BJ (cell line): Measurements from ENCODE around the gene ASS1. TPM values are rescaled to one million over a fixed set of nuclear protein-coding genes. Genes with fewer than 3 reads are reported as not detected.

ENCODE experiments used
- CTCF ChIA-PET: fragments of 350-600 bp; formaldehyde crosslinking; extraction: SDS; loops from one replicate; lab custom pipeline; 2021; ENCODE audit warnings: antibody characterized with exemption, inconsistent platforms; lab: Yijun Ruan, JAX
- POLR2A ChIA-PET: fragments of 300-600 bp; sonication (Branson Sonifier 250); formaldehyde crosslinking; extraction: SDS; loops from one replicate; lab custom pipeline; 2021; ENCODE audit warnings: antibody characterized with exemption; lab: Charles Lee
- DNase-seq: peaks from one replicate; pipeline ENCODE4 v3.0.0-alpha.2; 2011; ENCODE audit warnings: low read depth
- H3K27me3 ChIP-seq: 2 replicates; pipeline ENCODE4 v1.6.0; 2011; ENCODE audit warnings: low read length; ENCODE audit not compliant: control insufficient read depth, insufficient read depth
- H3K36me3 ChIP-seq: 2 replicates; pipeline ENCODE4 v1.5.1; 2011; ENCODE audit warnings: low read length; ENCODE audit not compliant: control insufficient read depth, insufficient read depth
- H3K4me3 ChIP-seq: 2 replicates; pipeline ENCODE4 v1.5.1; 2011; ENCODE audit warnings: low read depth, mild to moderate bottlenecking, control low read depth, low read length
- CTCF ChIP-seq: IDR thresholded peaks from 2 replicates; pipeline ENCODE4 v1.5.1; 2011; ENCODE audit warnings: low read depth, mild to moderate bottlenecking, control low read depth, inconsistent platforms, low read length, moderate library complexity; ENCODE audit not compliant: insufficient read depth
- polyA plus RNA-seq: library from polyadenylated mRNA; depleted of rRNA; stranded (reverse); fragments of >200 nt; gene quantifications from 2 replicates; pipeline ENCODE4 v1.2.3, GENCODE V29; 2011

The ASS1 gene
- polyA plus RNA-seq, 1 experiment: 1,223 TPM

DNA sequence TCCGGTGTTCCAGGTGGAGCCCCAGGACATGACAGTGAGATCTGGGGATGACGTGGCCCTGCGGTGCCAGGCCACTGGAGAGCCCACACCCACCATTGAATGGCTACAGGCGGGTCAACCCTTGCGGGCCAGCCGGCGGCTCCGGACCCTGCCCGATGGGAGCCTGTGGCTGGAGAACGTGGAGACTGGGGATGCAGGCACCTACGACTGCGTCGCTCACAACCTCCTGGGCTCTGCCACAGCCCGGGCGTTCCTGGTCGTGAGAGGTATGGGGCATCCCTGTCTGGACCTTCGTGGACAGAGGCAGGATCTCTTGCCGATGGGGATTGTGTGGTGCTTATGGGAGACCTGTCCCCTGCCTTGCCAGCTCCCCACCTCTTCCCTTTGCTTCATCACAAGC is 26.0 kb upstream of the ASS1 start:
- DNase-seq: no peak
- TF ChIP-seq CTCF: no peak
- Histone ChIP-seq H3K36me3 (no peaks in the 10 kb centered on the region), H3K4me3 (no peak overlapping the region), H3K27me3 (peaks cover 6% of the 10 kb centered on the region)
- ChIA-PET POLR2A (no interaction called here), CTCF (interaction anchor here (1.0 kb wide), 1 partner anchor 8 kb away, joined by 3 read pairs; no protein-coding TSS in a partner anchor)

DNA sequence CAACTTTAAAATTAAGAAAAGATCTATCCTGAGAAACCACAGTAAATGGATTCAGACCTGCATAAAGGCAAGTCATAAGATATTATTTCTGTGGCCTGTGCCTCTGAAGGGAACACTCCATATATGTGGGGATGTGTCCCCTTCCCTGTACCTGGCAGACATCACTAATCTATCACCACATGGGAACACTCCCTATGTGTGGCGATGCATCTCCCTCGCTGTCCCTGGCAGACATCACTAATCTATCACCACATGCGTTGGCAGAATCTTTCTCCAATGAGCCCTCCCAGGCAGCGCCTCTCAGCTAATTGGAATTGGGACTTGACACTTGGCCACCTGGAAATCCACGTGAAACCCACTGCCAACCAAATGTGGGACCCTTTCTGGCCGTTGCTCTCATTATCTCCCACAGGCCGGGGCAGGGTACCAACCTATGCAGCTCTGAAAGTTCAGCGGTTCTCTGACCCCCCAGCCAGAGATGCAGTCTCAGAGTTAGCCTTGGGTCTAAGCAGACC is 25.2 kb upstream of the ASS1 start:
- no peak overlapping the region for H3K4me3 ChIP-seq
- no peak for DNase-seq
- H3K27me3 ChIP-seq: peaks cover 6% of the 10 kb centered on the region
- H3K36me3 ChIP-seq: no peaks in the 10 kb centered on the region
- no peak for TF ChIP-seq CTCF
- CTCF ChIA-PET: interaction anchor here (1.0 kb wide), 1 partner anchor 8 kb away, joined by 3 read pairs; no protein-coding TSS in a partner anchor
- POLR2A ChIA-PET: no interaction called here

GRCh38 chr9:130421154-130421801 is 23.5 kb upstream of the ASS1 start:
- Histone ChIP-seq H3K27me3 (peaks cover 6% of the 10 kb centered on the region), H3K36me3 (no peaks in the 10 kb centered on the region), H3K4me3 (no peak overlapping the region)
- DNase-seq: no peak
- TF ChIP-seq CTCF: no peak
- ChIA-PET CTCF (interaction anchor here (1.3 kb wide), 1 partner anchor 11 kb away, joined by 6 read pairs; no protein-coding TSS in a partner anchor), POLR2A (no interaction called here)

DNA sequence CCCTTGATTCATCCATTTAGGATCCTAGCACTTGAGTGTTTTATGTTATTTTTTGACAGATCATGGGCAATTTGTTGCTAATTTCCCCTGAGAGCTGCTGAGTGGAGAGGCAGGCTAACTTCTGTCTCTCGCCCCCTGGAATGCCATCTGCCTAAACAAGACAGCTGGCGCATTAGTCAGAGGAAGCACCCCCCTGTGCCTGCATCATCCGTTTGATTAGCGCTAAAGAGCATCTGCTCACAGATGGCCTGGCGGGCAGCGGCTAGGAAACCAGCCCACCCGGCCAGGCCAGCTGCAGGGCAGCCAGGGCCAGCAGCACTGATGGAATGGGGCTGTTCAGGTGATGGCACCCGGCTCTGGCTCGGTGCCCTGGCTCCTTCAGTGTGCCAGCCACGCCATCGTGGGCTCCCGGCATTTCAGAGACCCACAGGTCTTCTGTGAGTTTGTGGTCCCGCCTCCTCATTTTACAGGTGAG is 22.9 kb upstream of the ASS1 start:
- Histone ChIP-seq H3K4me3 (no peak overlapping the region), H3K36me3 (no peaks in the 10 kb centered on the region), H3K27me3 (peaks cover 6% of the 10 kb centered on the region)
- CTCF ChIA-PET: interaction anchor here (1.3 kb wide), 1 partner anchor 10 kb away, joined by 6 read pairs; no protein-coding TSS in a partner anchor
- TF ChIP-seq CTCF: no peak
- no peak for DNase-seq
- POLR2A ChIA-PET: no interaction called here

DNA sequence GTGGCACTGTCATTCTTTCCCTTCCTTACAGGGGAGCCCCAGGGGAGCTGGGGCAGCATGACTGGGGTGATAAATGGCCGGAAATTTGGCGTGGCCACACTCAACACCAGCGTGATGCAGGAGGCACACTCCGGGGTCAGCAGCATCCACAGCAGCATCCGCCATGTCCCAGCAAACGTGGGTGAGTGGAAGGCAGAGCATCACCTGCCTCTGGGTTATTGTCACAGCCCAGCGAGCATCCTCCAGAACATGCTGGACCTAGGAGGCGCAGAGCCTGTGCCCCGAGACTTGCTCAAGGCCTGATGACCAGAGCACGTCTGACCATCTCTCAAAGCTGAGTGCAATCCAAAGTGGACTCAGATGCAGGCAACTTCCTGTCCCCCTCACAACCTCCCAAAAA is 22.2 kb upstream of the ASS1 start:
- H3K36me3 ChIP-seq: no peaks in the 10 kb centered on the region
- ChIA-PET POLR2A (no interaction called here), CTCF (interaction anchor here (1.3 kb wide), 1 partner anchor 10 kb away, joined by 6 read pairs; no protein-coding TSS in a partner anchor)
- DNase-seq: no peak
- peaks cover 5% of the 10 kb centered on the region for H3K27me3 ChIP-seq
- no peak overlapping the region for H3K4me3 ChIP-seq
- TF ChIP-seq CTCF: no peak
